NOMO-1 treated with dmso at 0.1 percent for 144 hours (cell line): Measurements from ENCODE around the gene TLR1.
"Not testable (repeated sequence)": the region's sequence is repeated elsewhere in the genome, so short reads cannot be mapped to it uniquely, and the experiment has no call there.

Experiments used
- DNase-seq: peaks from one replicate; lab custom pipeline; 2025; ENCODE audit not compliant: unreplicated experiment; lab: John Stamatoyannopoulos, UW

Gene TLR1

GRCh38 chr4:38775326-38775725, 29.3 kb downstream of the TLR1 start:
- no peak for DNase-seq

- no peak for DNase-seq
These were observed 30.2 kb downstream of the TLR1 start for GRCh38 chr4:38774181-38774955.

- DNase-seq, result not testable (repeated sequence)
These were observed 34.3 kb downstream of the TLR1 start for GRCh38 chr4:38770281-38770680.

GRCh38 chr4:38769857-38770256, 34.7 kb downstream of the TLR1 start:
- no peak for DNase-seq

- no peak for DNase-seq
These were observed 35.1 kb downstream of the TLR1 start for GRCh38 chr4:38769441-38769840.

GRCh38 chr4:38768968-38769394, 35.6 kb downstream of the TLR1 start:
- peak; percentile 9 for DNase-seq

- not testable (repeated sequence) for DNase-seq
These were observed 37.7 kb downstream of the TLR1 start for GRCh38 chr4:38766940-38767339.

- no peak for DNase-seq
These were observed 39.2 kb downstream of the TLR1 start for GRCh38 chr4:38765382-38765781.

GRCh38 chr4:38764277-38764676, 40.3 kb downstream of the TLR1 start:
- peak; percentile 21 for DNase-seq

- no peak for DNase-seq
These were observed 42.0 kb downstream of the TLR1 start for GRCh38 chr4:38762560-38762959.

GRCh38 chr4:38759790-38760122, 44.8 kb downstream of the TLR1 start:
- no peak for DNase-seq

- DNase-seq, result peak; percentile 15
These were observed 45.3 kb downstream of the TLR1 start for GRCh38 chr4:38759113-38759789.

GRCh38 chr4:38757945-38758600, 46.5 kb downstream of the TLR1 start:
- no peak for DNase-seq

GRCh38 chr4:38752941-38753806, 51.4 kb downstream of the TLR1 start:
- no peak for DNase-seq

- no peak for DNase-seq
These were observed 52.1 kb downstream of the TLR1 start for GRCh38 chr4:38752372-38752940.

GRCh38 chr4:38751341-38752010, 53.1 kb downstream of the TLR1 start:
- no peak for DNase-seq

- DNase-seq, result no peak
These were observed 55.3 kb downstream of the TLR1 start for GRCh38 chr4:38749336-38749735.

- no peak for DNase-seq
These were observed 57.0 kb downstream of the TLR1 start for GRCh38 chr4:38747629-38748028.
